Kidney capillary endothelial cell (primary cell): ENCODE results near the gene KCNE5.
"Not testable (repeated sequence)": the region's sequence is repeated elsewhere in the genome, so short reads cannot be mapped to it uniquely, and the experiment has no call there.

Experiments
- DNase-seq: peaks from one replicate; pipeline ENCODE4 v3.0.0-alpha.2; 2018; ENCODE audit warnings: low spot score

KCNE5 gene

DNA sequence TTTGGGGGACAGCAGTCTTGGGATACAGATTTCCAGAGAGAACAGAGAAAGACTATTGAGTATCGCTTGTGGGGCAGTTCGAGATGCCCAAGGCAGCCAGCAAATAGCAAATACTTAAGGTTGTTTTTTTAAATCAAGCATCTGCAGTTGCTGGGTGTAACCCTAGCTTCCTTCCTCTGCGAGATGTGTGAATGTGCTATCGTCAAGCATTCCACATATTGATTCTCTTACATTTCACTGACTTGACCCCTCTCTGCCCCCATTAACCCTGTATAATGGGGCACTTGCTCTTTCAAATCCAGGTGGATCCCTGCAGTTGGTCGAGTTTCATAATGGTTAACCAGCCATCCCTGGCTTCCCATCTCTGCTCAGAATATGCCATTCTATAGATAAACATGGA, 23.5 kb downstream of the KCNE5 start:
- no peak for DNase-seq

DNA sequence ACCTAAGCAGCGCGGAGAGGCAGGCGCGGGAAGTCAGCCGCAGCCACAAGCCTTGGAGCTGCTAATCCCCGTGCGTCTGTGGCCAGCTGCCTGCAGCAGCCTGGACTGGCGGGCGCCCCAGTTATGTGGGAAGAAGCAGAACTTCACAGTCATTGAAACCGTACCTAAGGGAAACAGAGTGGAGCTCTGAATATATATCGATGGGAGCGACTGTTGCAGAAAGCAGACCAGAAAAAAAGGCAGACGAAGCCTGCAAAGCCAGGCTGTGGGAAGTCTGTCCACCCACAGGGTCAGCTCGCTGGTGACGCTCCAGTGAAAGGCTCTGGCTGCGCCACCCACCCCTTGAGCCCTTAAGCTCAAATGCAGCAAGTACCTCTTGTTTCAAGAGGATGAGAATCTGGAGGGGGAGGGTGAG, 24.7 kb downstream of the KCNE5 start:
- DNase-seq: no peak

DNA sequence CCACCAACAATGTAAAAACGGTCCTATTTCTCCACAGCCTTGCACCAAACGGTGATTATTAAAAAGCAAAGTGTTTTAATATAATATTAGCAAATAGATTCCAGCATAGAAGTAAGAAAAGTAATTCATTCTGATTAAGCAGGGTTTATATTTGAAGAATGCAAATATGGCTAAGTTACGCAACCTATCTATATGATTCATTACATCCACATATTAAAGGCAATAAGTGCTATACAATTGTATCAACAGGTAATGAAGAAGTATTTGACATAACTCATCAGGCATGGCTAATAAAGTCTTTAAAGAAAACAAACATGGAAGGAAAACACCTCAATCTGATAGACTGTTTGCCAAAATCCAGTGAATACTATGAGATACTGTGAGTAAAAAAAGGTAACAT, 29.0 kb downstream of the KCNE5 start:
- no peak for DNase-seq

DNA sequence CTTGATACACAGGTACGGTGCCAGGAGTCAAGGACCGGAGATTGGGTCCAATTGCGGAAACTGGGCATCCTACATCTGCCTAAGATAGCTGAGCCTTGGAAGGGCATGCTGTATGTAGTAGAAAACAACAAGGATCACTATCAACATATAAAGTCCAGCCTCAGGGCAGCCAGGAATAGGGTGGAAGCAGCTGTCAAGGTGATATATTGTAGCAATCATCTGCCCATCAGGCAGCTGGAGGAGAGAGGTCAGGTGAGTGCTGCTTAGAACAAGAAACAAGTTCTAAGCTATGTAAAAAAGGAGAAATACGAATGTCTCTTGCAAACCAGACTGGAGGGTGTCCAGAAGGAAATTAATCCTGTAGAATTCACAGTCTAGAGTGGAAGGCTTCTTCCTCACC, 34.8 kb downstream of the KCNE5 start:
- no peak for DNase-seq

DNA sequence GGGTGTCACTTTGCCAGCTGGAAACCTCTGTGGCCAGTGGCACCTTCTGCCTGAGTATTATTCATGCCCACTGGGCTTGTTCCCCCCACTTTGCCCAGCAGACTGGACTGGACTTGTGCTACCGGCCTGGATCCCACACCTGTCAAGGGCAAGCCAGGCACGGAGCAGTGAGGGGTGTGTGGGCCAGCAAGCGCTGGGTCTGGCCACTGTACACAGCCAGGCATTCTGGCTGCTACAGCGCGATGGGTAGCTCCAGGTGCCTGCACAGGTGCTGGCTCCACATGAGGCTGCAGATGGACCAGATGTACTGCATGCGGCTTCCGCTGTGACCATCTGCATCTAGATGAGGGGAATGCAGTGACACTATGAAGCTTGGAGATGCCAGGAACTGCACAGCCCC, 39.5 kb downstream of the KCNE5 start:
- DNase-seq: no peak

DNA sequence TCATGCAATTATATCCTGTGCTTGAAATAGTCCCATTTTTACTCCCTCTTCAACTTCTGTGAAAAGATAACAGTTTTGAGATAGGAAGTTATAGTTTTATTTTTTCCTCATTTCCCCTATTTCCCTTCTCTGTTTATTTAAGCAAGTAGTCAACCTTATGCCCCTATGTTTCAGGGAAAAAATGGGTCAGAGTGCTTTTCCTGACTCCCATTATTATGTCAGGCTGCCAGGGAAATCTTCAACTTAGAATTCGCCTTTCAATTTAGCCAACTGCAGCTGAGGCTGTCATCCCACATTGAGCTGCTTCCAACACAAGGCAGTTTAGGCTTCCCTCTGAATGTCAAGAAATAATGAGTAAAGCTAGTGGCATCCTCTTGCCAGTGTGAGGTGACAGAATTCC, 46.1 kb downstream of the KCNE5 start:
- DNase-seq: no peak

DNA sequence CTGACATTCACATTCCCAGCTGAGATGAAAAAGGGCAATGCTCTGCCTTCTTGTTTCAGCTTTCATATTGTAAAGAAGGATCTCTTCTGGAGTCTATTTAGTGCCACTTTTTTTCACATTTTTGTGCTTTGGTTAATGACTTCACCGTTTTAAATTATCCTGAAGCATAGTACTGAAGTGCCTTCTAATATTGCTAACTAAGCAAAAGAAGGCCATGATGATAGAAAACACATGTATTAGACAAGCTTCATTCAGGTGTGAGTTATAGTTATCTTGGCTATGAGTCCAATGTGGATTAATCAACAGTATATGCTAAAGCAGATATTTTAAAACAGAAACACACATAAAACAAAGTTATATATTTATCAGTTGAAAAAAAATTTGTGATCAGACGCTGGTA, 47.9 kb downstream of the KCNE5 start:
- no peak for DNase-seq

DNA sequence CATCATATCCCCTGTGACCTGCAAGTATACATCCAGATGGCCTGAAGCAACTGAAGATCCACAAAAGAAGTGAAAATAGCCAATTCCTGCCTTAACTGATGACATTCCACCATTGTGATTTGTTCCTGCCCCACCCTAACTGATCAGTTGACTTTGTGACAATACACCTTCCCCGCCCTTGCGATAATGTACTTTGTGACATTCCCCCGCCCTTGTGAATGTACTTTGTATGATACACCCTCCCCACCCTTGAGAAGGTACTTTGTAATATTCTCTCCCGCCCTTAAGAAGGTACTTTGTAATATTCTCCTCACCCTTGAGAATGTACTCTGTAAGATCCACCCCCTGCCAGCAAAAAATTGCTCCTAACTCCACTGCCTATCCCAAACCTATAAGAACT, 48.9 kb downstream of the KCNE5 start:
- DNase-seq: not testable (repeated sequence)
